ENCODE measurements around the gene MRPL54. TPM values are rescaled to one million over a fixed set of nuclear protein-coding genes. Genes with fewer than 3 reads are reported as not detected.

MRPL54 gene
- total RNA-seq, 2 experiments from 2014 or later: 47.4 to 50.9 TPM

GRCh38 chr19:3790941-3791340, 28.5 kb downstream of the MRPL54 start:
- TF ChIP-seq CTCF (IDR thresholded peaks at IDR 0.05): no peak
- DNase-seq (no peak), ATAC-seq (no peak)
- no peaks in the 10 kb centered on the region for H3K36me3 Mint-ChIP-seq (ENCODE audit: low read depth)
- POLR2A ChIA-PET: interaction anchor here (0.7 to 1.2 kb wide), 3 partner anchors 8 to 21 kb away, joined by 3 to 5 read pairs (median 4); no protein-coding TSS in a partner anchor
- no peaks in the 10 kb centered on the region for H3K27me3 Mint-ChIP-seq
- no peaks in the 10 kb centered on the region for H3K9me3 Mint-ChIP-seq
- intact Hi-C loops (cut with micrococcal nuclease): no loop called here
- no peak overlapping the region for H3K27ac Mint-ChIP-seq
- H3K4me1 Mint-ChIP-seq (ENCODE audit: low read depth): peaks cover 8% of the 10 kb centered on the region
- no peak overlapping the region for H3K4me3 Mint-ChIP-seq
- CTCF ChIA-PET: interaction anchor here (1.5 to 3.5 kb wide), 2 partner anchors 28 to 31 kb away, joined by 5 to 13 read pairs; no protein-coding TSS in a partner anchor

- H3K4me3 Mint-ChIP-seq: no peak overlapping the region
- no peaks in the 10 kb centered on the region for H3K27me3 Mint-ChIP-seq
- ATAC-seq (no peak), DNase-seq (no peak)
- intact Hi-C loops (cut with micrococcal nuclease): no loop called here
- peaks cover 6% of the 10 kb centered on the region for H3K4me1 Mint-ChIP-seq (ENCODE audit: low read depth)
- peaks cover 3% of the 10 kb centered on the region for H3K36me3 Mint-ChIP-seq (ENCODE audit: low read depth)
- H3K27ac Mint-ChIP-seq: no peak overlapping the region
- peaks cover 7% of the 10 kb centered on the region for H3K9me3 Mint-ChIP-seq
- POLR2A ChIA-PET: no interaction called here
- CTCF ChIA-PET: no interaction called here
- TF ChIP-seq CTCF (IDR thresholded peaks at IDR 0.05): no peak
Observed at GRCh38 chr19:3792114-3792513, 29.6 kb downstream of the MRPL54 start.

GRCh38 chr19:3793799-3794198, 31.3 kb downstream of the MRPL54 start:
- Mint-ChIP-seq H3K27me3 (no peaks in the 10 kb centered on the region), H3K27ac (no peak overlapping the region), H3K36me3 (ENCODE audit: low read depth) (peaks cover 3% of the 10 kb centered on the region), H3K4me3 (no peak overlapping the region), H3K9me3 (peaks cover 7% of the 10 kb centered on the region), H3K4me1 (ENCODE audit: low read depth) (peaks cover 10% of the 10 kb centered on the region)
- intact Hi-C loops (cut with micrococcal nuclease): no loop called here
- TF ChIP-seq CTCF (IDR thresholded peaks at IDR 0.05): no peak
- CTCF ChIA-PET: interaction anchor here (1.6 kb wide), 1 partner anchor 28 kb away, joined by 5 read pairs; no protein-coding TSS in a partner anchor
- POLR2A ChIA-PET: interaction anchor here (1.0 to 2.3 kb wide), 3 partner anchors 9 to 19 kb away, joined by 3 to 6 read pairs (median 3); no protein-coding TSS in a partner anchor
- DNase-seq (no peak), ATAC-seq (no peak)

GRCh38 chr19:3796358-3796757, 33.9 kb downstream of the MRPL54 start:
- Mint-ChIP-seq H3K27me3 (no peaks in the 10 kb centered on the region), H3K4me1 (ENCODE audit: low read depth) (peaks cover 17% of the 10 kb centered on the region), H3K9me3 (peaks cover 7% of the 10 kb centered on the region), H3K36me3 (ENCODE audit: low read depth) (peaks cover 3% of the 10 kb centered on the region), H3K4me3 (no peak overlapping the region), H3K27ac (no peak overlapping the region)
- no peak for TF ChIP-seq CTCF (IDR thresholded peaks at IDR 0.05)
- CTCF ChIA-PET: interaction anchor here (1.2 to 2.9 kb wide), 5 partner anchors 9 to 33 kb away, joined by 3 to 17 read pairs (median 4); partner anchors contain the start of gene MATK
- ATAC-seq: no peak
- POLR2A ChIA-PET: interaction anchor here (0.8 to 0.9 kb wide), 2 partner anchors 10 to 11 kb away, joined by 3 read pairs; partner anchors contain the start of gene MATK
- intact Hi-C loops (cut with micrococcal nuclease): no loop called here
- no peak for DNase-seq

- intact Hi-C loops (cut with micrococcal nuclease): no loop called here
- no peak for TF ChIP-seq CTCF (IDR thresholded peaks at IDR 0.05)
- Mint-ChIP-seq H3K9me3 (peaks cover 7% of the 10 kb centered on the region), H3K4me3 (no peak overlapping the region), H3K27me3 (no peaks in the 10 kb centered on the region), H3K27ac (peak overlapping the region; percentile 52), H3K36me3 (ENCODE audit: low read depth) (peaks cover 3% of the 10 kb centered on the region), H3K4me1 (ENCODE audit: low read depth) (peaks cover 21% of the 10 kb centered on the region)
- ChIA-PET POLR2A (interaction anchor here (1.2 kb wide), 2 partner anchors 14 to 18 kb away, joined by 3 to 4 read pairs; no protein-coding TSS in a partner anchor), CTCF (interaction anchor here (0.7 to 2.9 kb wide), 3 partner anchors 11 to 61 kb away, joined by 3 to 17 read pairs (median 11); partner anchors contain the start of gene MATK)
- ATAC-seq (peak; percentile 74), DNase-seq (peak; percentile 50)
Observed at GRCh38 chr19:3798137-3798536, 35.7 kb downstream of the MRPL54 start.

Data from activated CD8-positive, alpha-beta T cell treated with anti-CD3 and anti-CD28 coated beads for 36 hours (primary cell).